ES-I3 (cell line): ENCODE measurements around the gene RNF141.

Experiments
- H3K36me3 ChIP-seq: 2 replicates; pipeline ENCODE4 v1.6.1; 2013; ENCODE audit warnings: mild to moderate bottlenecking, low read length, control low read depth, moderate library complexity; ENCODE audit not compliant: insufficient read depth
- H3K4me1 ChIP-seq: 2 replicates; pipeline ENCODE4 v1.6.1; 2013; ENCODE audit warnings: mild to moderate bottlenecking, control low read depth, low read length; ENCODE audit not compliant: insufficient read depth
- H3K9ac ChIP-seq: 2 replicates; pipeline ENCODE4 v1.6.1; 2013; ENCODE audit warnings: low read depth, mild to moderate bottlenecking, low read length, moderate library complexity
- H3K9me3 ChIP-seq: 2 replicates; pipeline ENCODE4 v1.6.1; 2013; ENCODE audit warnings: mild to moderate bottlenecking, low read length, moderate library complexity; ENCODE audit not compliant: control insufficient read depth, insufficient read depth

Gene RNF141

DNA sequence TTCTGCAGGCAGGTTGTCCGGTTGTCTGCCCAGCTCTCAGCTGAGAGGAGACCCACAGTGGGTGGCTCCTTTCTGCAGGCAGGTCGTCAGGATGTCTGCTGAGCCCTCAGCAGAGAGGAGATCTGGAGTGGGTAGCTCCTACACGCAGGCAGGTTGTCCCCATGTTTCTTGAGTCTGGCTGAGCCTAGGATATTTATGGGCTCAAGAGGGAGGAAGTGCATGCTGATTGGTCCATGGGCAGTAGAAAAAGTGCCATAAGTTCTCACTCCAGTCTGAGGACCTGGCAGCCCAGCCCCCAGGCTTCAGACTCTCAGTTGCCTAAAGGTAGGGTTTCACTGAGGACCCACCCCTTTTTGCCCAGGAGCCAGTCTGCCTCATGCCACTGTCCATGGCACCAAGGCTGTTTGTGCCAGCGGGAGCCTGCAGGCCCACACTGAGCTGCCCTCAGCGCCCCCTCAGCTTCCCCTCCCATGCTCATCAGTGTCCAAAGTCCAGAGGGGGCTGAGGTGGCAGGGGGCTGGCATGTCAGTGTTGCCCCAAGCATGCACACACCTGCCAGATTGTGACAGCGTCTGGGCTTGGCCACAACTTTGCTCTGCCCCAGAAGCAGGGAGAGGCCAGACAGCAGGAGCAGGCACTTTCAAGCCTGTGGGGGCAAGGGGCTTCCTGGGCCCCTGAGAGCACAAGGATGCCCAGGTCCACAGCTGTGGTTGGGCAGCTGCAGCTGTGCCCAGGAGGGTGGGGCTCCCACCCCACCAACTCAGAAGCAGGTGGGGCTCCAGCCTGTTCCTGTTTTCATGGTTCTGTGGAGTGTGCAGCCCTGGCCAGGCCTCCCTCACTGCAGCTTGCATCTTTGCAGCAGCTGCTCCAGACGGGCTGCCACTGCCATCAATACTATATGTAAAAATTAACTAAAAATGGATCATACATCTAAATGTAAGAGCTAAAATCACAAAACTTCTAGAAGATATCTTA, 3.8 kb upstream of the RNF141 start:
- H3K9me3 ChIP-seq: 0 out of 2 replicates have a peak, but pooled peaks cover 2% of the 10 kb centered on the region
- no peaks in the 10 kb centered on the region for H3K36me3 ChIP-seq
- H3K9ac ChIP-seq: no peak overlapping the region
- H3K4me1 ChIP-seq: peaks cover 3% of the 10 kb centered on the region; the same call in 1 of the 2 replicates

DNA sequence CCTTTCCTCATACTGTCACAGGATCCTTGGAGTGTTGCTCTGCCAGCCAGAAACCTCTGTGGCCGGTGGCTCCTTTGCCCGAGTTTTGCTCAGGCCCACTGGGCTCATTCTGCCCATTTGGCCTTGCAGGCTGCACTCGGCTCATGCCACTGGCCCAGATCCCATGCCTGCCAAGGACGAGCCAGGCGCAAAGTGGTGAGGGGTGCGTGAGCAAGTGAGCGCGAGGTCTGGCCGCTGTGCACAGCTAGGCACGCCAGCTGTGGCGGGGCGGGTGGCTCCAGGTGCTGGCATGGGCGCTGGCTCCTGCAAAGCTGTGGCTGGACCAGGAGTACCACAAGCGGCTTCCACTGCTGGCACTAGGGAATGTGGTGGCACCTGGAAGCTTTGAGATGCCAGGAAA, 2.8 kb upstream of the RNF141 start:
- H3K4me1 ChIP-seq: peaks cover 4% of the 10 kb centered on the region; the same call in 1 of the 2 replicates
- H3K9me3 ChIP-seq: 0 out of 2 replicates have a peak, but pooled peaks cover 2% of the 10 kb centered on the region
- H3K9ac ChIP-seq: no peak overlapping the region
- H3K36me3 ChIP-seq: no peaks in the 10 kb centered on the region

GRCh38 chr11:10542776-10543175, 1.8 kb upstream of the RNF141 start:
- H3K9me3 ChIP-seq: 0 out of 2 replicates have a peak, but pooled peaks cover 2% of the 10 kb centered on the region
- no peak overlapping the region for H3K9ac ChIP-seq
- peaks cover 4% of the 10 kb centered on the region; the same call in 1 of the 2 replicates for H3K4me1 ChIP-seq
- H3K36me3 ChIP-seq: no peaks in the 10 kb centered on the region

DNA sequence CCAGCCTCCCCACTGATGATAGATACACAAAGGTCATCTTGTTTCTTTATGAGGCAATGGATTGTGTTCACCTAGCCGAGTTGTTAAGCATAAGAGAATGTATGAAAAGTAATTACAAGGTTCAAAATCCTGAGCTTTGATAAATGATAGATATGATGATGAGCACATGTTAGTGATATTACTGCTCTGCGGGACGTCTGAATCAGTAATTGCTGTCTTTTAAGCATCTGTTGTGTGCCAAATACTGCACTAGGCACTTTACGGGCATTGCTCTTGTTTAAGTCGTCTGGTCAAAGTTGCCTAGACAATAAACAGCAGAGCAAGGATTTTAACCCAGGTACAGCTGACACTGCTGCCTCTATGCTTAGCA, 559 bp upstream of the RNF141 start:
- Histone ChIP-seq H3K36me3 (no peaks in the 10 kb centered on the region; the same call in 1 of the 2 replicates), H3K4me1 (peaks cover 4% of the 10 kb centered on the region; the same call in 1 of the 2 replicates), H3K9me3 (0 out of 2 replicates have a peak, but pooled peaks cover 2% of the 10 kb centered on the region), H3K9ac (peak overlapping the region; percentile 99; the same call in 1 of the 2 replicates)

GRCh38 chr11:10540546-10540914, 457 bp downstream of the RNF141 start:
- H3K4me1 ChIP-seq: peaks cover 4% of the 10 kb centered on the region; the same call in 1 of the 2 replicates
- 0 out of 2 replicates have a peak, but pooled peaks cover 2% of the 10 kb centered on the region for H3K9me3 ChIP-seq
- peak overlapping the region; percentile 99 for H3K9ac ChIP-seq
- no peaks in the 10 kb centered on the region; the same call in 1 of the 2 replicates for H3K36me3 ChIP-seq

- peaks cover 4% of the 10 kb centered on the region; the same call in 1 of the 2 replicates for H3K4me1 ChIP-seq
- H3K36me3 ChIP-seq: no peaks in the 10 kb centered on the region; the same call in 1 of the 2 replicates
- H3K9me3 ChIP-seq: 0 out of 2 replicates have a peak, but pooled peaks cover 2% of the 10 kb centered on the region
- H3K9ac ChIP-seq: no peak overlapping the region
Measured at GRCh38 chr11:10539339-10539738, 1.6 kb downstream of the RNF141 start.

- Histone ChIP-seq H3K4me1 (peaks cover 4% of the 10 kb centered on the region; the same call in 1 of the 2 replicates), H3K9ac (no peak overlapping the region), H3K9me3 (0 out of 2 replicates have a peak, but pooled peaks cover 2% of the 10 kb centered on the region), H3K36me3 (no peaks in the 10 kb centered on the region; the same call in 1 of the 2 replicates)
Measured at GRCh38 chr11:10538924-10539323, 2.1 kb downstream of the RNF141 start.

GRCh38 chr11:10537600-10537999, 3.4 kb downstream of the RNF141 start:
- Histone ChIP-seq H3K9me3 (no peaks in the 10 kb centered on the region), H3K4me1 (peaks cover 4% of the 10 kb centered on the region; the same call in 1 of the 2 replicates), H3K36me3 (no peaks in the 10 kb centered on the region; the same call in 1 of the 2 replicates), H3K9ac (no peak overlapping the region)

GRCh38 chr11:10534316-10534715, 6.7 kb downstream of the RNF141 start:
- H3K36me3 ChIP-seq: peaks cover 4% of the 10 kb centered on the region
- H3K9me3 ChIP-seq: no peaks in the 10 kb centered on the region
- no peak overlapping the region for H3K9ac ChIP-seq
- no peaks in the 10 kb centered on the region for H3K4me1 ChIP-seq

- peaks cover 4% of the 10 kb centered on the region for H3K36me3 ChIP-seq
- H3K4me1 ChIP-seq: no peaks in the 10 kb centered on the region
- H3K9me3 ChIP-seq: no peaks in the 10 kb centered on the region
- H3K9ac ChIP-seq: no peak overlapping the region
Measured at GRCh38 chr11:10533323-10533722, 7.7 kb downstream of the RNF141 start.

DNA sequence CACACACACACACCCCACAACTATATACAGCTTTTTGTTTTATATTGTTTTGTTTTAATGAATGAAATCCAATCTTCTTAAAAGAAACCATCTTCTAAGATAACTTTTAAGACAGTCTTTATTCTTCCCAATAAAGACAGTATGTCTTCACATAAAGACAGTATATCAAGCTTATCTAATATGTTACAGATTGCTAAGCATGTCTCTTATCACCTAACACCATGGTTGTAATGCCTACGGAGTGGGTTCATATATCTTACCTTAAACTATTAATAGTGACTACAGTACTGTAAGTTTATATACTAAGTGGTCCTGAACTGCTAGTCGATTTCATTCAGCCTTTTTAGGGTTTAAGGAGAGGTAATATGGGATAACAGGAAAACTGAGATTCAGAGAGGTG, 8.5 kb downstream of the RNF141 start:
- Histone ChIP-seq H3K4me1 (no peaks in the 10 kb centered on the region), H3K9me3 (no peaks in the 10 kb centered on the region)

GRCh38 chr11:10529279-10529678, 11.7 kb downstream of the RNF141 start:
- H3K36me3 ChIP-seq: peaks cover 8% of the 10 kb centered on the region

More for the DNA sequence above, 8.5 kb downstream of the RNF141 start:
- Histone ChIP-seq H3K36me3 (peaks cover 4% of the 10 kb centered on the region), H3K9ac (no peak overlapping the region)

DNA sequence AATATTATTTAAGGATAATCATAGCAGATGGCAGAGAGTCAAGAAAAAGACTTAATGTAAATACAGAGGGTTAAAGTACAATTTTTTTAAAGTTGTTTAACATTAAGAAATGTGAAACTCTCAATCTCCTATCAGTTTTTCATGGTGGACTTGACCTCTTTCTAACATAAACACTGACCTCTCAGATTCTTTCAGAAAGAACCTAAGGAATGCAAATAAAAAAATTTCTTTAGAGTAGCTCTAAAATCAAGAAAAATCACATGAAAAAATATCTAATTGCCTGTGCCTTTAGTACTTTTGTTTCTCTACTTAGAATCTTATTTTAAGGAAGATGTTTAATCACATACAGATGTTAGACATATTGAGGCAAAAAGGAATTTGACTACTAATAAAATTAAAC, 12.9 kb downstream of the RNF141 start:
- Histone ChIP-seq H3K36me3 (peaks cover 8% of the 10 kb centered on the region), H3K9me3 (no peaks in the 10 kb centered on the region), H3K9ac (no peak overlapping the region), H3K4me1 (no peaks in the 10 kb centered on the region)

More at GRCh38 chr11:10529279-10529678, 11.7 kb downstream of the RNF141 start:
- H3K4me1 ChIP-seq: no peaks in the 10 kb centered on the region
- H3K9ac ChIP-seq: no peak overlapping the region
- no peaks in the 10 kb centered on the region for H3K9me3 ChIP-seq

DNA sequence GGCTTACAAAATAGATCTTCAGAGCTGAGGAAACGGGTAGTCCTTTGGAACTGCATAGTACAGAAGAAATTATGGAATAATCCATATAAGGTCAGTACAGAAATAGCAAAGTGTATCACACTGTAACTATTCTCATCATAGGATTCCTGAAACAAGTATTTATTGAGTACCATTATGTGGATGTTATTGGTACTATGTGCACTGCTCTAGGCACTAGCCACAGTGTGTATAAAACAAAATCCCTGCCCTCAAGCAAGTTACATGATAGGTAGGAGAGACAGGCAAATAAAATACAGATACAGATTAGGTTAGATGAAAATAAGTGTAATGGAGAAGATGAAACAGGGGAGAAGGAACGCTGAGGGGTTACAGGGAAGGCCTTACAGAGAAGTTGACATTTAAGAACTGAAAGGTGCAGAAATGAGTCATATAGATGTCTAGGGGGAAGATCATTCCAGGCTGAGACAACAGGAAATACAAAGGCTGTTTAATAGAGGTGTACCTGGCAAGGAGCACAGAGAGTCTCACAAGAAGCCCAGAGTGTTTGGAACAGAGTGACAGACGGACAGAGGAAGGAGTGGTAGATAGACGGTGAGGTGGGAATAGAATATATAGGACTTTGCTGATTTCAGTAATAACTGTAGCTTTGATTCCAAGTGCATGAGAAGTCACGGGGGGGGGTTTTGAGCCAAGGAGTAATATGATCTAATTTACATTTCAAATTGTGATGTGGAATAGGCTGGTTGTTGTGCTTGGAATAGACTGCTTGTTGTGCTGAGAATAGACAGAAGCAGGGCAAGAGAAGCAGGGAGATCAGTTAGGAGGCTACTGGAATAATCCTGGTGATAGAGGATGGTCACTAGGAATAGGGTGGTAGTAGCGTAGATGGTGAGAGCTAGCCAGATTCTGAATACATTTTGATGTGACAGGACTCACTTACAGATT, 13.7 kb downstream of the RNF141 start:
- Histone ChIP-seq H3K9me3 (no peaks in the 10 kb centered on the region), H3K36me3 (peaks cover 8% of the 10 kb centered on the region), H3K4me1 (no peaks in the 10 kb centered on the region), H3K9ac (no peak overlapping the region)
